GM21526 (cell line): Measurements from ENCODE around the gene CCBE1.

ENCODE experiments used
- ATAC-seq: cut with Tn5 transposase; IDR thresholded peaks from one replicate; pipeline ENCODE4 v1.9.1; 2021; ENCODE audit warnings: moderate library complexity; ENCODE audit not compliant: unreplicated experiment, low FRiP score

CCBE1 gene

GRCh38 chr18:59428018-59428417 lies 269.2 kb downstream of the CCBE1 start:
- no peak for ATAC-seq

DNA sequence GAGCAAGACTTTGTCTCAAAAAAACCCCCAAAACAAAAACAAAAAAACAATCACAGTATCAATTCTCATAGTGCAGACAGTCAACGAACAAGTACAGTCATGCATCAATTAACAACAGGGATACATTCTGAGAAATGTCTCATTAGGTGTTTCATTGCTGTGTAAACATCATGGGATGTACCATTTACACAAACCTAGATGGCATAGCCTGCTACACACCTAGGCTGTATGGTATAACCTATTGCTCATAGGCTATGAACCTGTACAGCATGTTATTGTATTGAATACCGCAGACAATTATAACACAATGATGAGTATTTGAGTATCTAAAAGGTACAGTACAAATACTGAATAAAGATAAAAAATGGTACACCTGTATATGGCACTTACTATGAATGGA lies 270.4 kb downstream of the CCBE1 start:
- no peak for ATAC-seq

DNA sequence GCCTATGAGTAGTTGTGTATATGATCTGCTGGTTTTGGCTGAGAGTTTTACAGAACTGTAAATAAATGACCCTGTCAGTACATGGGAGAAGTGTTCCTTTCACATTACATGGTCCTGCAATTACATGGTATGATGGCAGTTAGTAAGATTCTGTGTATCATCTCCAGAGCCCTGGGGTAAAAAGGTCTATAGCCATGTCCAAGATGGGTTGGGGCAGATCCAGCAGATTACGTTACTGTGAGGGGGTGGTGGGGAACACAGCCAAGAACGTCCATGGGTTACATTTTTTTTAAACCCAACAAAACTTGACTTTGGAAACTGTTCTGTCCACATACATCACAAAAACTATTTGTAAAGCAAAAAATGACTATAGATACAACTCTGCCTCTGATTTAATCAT lies 274.0 kb downstream of the CCBE1 start:
- no peak for ATAC-seq

DNA sequence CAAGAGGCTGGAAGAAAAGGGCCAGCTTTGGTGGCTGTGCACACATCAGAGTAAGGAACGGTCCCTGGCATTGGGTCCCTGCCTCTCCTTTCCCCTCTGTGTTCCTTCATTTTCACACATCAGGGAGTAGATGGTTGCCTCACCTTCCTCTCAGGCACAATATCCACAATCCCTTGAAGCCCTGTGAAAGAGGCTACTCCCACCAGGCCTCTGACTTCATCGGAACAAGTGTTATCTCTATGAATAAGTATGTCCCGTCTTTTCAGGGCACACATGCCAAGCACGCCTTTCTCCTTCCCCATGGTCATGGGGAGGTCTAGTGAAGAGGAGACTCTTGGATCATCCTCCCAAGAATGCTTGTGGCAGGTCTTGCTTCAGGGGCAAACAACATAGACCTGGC lies 277.0 kb downstream of the CCBE1 start:
- ATAC-seq: no peak

DNA sequence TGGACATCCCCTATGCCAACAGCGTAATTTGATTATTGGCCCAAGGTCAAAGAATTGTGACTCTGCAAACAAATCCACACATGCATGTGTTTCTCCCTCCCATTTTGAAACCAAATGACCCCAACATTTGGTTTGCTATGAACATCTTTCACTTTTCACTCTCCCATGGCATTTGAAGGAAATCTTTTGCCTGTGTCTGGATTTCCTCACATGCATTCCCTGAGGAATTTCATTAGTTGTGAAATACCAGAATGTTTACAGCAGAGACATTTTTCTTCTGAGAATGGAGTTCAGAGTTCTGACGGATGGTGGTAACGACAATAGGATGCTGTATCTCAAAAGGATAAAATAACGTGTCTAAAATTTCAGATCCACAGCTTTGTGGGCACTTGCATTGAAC lies 277.8 kb downstream of the CCBE1 start:
- ATAC-seq: no peak

GRCh38 chr18:59416818-59417217 lies 280.4 kb downstream of the CCBE1 start:
- ATAC-seq: no peak

GRCh38 chr18:59414111-59414653 lies 283.0 kb downstream of the CCBE1 start:
- ATAC-seq: no peak

DNA sequence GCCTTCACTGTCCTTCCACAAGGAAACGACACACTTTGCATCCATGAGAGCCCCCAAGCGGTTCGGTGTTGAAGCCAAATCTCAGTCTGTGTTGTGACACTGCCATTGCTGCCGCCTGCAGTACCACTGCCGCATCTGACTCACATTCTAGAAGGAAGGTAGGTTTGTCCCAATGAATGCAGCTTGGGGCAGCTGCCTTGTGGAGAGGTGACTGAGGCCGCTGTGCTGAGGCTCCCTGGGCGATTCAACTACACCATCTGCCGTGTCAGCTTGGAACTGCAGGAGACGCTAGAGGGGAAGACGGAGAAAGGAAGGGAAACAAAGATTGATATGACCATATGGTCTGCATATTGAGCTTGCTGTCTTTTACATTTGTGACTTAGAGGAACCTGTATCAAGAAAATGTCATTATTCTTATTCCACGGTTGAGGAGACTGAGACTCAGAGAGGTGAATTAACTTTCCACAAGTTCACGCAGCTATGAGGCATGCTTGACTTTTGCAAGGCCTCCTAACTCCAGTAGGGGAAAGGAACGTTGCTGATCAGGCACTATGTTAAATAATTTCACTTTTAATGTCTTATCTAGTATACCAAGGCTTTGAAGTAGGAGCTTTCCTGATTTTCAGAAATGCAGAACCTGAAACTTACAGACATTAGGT lies 294.7 kb downstream of the CCBE1 start:
- peak; percentile 99 for ATAC-seq

DNA sequence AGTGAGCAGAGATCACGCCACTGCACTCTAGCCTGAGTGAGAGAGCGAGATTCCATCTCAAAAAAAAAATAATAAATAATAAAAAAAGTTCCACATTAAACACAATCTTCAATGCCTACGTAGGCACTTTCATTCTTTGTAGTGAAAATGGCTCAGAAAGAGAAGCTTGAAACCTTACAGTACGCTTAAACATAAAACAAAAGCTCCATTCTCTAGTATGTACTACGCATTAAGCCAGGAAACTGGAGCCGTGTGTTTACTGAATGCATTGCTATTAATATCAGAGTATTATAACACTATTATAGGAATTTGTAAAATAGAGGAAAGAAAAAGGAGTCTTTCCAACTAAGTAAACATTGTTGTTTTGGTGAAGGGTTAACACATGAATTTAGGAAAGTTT lies 296.8 kb downstream of the CCBE1 start:
- no peak for ATAC-seq

DNA sequence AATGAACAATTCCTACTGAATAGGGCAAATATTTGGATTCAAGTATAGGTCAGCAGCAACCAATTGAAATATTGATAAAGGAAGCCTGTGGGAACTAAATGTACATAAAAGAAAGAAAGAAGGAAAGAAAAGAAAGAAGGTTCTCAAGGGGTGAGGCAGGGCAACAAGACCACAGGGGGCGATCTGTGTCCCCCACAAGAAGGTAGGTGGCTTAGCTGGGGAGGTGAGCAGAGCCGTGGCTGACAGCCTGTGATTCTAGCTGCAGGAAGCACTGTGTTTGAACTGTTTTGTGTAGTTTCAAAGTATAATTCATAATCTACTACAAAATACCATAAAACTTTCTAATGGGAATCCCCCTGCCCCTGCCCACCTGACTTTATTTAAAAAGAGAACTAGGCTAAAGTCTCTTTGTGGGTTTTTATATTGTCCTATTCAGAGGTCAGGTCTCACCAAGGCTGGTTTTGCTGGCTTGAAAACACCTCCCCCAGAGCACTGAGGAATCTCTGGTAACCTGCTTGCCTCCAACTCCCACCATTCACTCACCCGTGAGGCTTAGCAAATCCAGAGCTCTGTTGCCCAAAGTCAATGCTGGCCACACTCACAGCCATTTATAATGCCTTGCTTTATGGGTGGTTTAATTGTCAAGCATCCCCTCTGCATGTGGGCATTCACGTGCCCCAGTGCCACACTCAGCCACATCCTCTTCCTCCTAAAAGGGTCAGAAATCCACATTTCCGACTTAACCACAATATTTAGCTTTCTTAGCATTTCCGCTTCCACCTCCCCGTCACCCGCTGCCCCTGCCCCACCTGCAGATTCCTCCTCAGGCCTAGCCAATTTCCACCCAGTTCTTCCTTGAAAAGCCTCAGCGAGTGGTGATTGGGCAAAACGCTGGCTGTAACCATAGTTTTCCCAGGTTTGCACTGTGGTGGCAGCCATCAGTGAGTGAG lies 301.7 kb downstream of the CCBE1 start:
- ATAC-seq: no peak

DNA sequence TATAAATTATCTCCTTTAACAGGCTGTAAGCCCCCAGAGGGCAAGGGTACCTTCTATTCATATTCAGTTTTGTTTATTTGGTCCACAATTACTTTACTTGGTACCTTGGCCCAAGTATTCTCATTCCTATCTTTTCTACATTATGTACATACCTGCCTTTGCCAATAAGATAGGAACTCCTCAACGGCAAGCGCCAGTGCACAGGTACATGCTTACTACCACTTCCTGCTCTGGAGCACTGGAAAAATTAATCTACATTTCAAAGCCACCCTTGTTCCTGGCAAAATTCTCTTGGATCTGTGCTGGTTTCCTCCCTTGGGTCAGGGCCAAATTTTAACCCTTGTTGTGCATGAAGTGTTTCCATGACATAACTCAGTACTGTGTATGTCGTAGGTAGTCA lies 303.8 kb downstream of the CCBE1 start:
- ATAC-seq: no peak

GRCh38 chr18:59388817-59389216 lies 308.4 kb downstream of the CCBE1 start:
- ATAC-seq: no peak

- ATAC-seq: no peak
Observed at GRCh38 chr18:59387687-59388565, 309.3 kb downstream of the CCBE1 start.

DNA sequence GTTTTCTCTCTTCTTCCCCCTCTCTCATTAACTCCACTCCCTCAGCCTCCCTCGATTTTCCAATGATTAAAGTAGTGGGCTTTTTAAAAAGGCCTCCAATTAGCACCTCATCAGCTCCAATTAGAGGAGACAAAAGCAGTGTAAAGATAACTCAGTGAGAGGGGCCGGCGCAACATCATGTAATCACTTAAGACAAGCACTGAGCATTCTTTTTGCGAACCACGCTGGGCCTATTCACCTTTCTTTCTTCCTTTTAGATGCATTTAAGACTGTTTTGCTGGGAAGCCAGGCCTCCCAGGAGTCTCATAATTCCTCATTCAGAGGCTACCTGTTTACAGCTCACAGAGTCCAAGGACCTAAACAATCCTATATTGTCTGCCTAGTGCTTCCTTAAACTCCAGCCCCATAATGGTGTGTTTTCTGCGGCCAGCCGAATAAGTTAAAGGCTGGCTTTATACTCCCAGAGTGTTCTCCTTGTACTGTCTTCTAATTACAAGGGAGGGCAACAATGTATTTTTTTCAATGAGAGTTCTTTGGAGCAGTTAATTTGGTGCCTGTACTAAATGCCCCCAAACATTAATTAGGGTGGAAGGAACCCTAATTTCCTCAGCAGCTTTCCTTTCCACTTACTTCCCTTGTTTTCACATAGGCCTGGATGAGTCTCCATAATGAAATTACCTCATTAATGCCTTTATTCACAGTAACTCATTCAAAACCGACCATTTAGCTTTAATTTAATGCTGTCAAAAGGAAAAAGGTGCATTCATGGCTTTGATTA lies 310.1 kb downstream of the CCBE1 start:
- ATAC-seq: no peak

GRCh38 chr18:59385191-59385590 lies 312.0 kb downstream of the CCBE1 start:
- no peak for ATAC-seq

DNA sequence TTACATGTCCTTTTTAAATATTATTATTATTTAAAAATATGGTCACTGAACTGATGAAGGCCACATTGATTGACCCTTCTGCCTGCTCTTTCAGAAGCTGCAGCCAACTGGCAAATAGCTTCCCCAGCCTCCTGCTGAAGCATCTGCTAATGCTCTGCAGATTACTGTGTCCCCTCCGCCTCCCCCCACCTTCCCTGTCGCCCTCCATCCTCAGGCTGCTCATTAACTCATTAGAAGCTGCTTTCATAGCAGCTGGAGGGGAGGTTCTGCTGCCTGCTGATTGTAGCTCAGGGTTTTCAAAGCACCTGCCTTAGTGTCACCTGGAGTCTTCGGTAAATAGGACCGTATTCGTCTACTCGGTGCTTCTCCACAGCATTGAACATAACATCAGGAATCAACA lies 313.4 kb downstream of the CCBE1 start:
- no peak for ATAC-seq

DNA sequence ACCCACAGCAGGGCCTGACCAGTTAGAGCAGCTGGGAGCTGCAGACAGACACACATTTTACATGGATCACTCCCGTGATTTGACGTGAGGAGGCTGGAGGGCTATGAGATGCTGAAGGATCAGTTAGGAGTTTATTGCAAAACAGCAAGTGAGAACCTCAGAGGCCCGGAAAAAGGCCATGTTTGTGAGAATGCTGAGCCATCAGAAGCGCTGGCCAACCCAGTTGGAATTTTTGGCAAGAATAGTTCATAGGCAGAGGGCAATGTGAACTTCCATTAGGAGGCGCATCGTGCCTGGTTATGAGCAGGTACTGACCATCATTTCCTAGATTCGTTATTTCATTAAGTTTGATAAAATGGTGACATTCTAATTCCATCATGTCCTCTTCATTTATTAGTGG lies 314.8 kb downstream of the CCBE1 start:
- no peak for ATAC-seq

DNA sequence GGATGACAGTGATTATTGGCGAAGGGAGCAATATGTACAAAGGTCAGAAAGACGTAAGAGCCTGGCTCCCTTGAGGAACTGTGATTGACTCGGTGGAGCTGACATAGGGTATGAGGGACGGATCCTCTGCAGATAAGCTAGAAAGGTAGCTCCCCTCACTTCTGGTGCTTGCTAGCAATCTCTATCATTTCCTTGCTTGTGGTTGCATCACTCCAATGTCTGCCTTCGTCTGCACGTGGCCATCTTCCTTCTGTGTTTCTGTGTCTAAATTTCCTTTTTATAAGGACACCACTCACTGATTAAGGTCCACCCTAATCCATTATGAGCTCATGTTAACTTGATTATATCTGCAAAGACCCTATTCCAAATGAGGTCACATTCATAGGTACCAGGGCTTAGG lies 315.3 kb downstream of the CCBE1 start:
- no peak for ATAC-seq
